Measurements from ENCODE around the gene ATP6V1C2.

ATP6V1C2 gene

DNA sequence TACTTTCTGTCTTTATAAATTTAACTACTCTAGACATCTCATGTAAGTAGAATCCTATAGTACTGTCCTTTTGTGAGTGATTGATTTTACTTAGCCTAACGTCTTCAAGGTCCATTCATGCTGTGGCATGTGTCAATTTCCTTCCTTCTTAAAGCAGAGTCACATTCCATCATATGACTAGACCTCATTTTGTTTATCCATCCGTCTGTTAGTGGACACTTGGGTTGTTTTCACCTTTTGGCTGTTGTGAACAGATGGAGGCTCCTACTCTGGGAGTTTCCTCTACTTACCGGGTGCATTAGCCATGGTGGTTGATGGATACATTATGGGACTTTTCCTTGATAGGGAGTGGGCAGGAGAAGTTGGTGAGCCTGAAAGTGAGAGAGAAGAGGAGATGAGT, 97.6 kb downstream of the ATP6V1C2 start:
- Histone ChIP-seq H3K9me3 (ENCODE audit: control insufficient read depth in 5 of 5, low read length in 5 of 5) (no peaks in the 10 kb centered on the region), H3K9ac (ENCODE audit: low read length in 5 of 5) (no peak overlapping the region), H3K27ac (ENCODE audit: low read depth, low read length) (no peak overlapping the region), H3K4me3 (ENCODE audit: low read depth in 1 of 5, low read length in 5 of 5) (no peak overlapping the region), H3K27me3 (ENCODE audit: control insufficient read depth in 5 of 5, insufficient read depth in 4 of 5, low read length in 5 of 5) (peaks cover 0 to 3% (median 0%) of the 10 kb centered on the region in 5 donors), H3K36me3 (ENCODE audit: control insufficient read depth in 5 of 5, insufficient read depth in 5 of 5, low read length in 5 of 5) (no peaks in the 10 kb centered on the region), H3K4me1 (ENCODE audit: control insufficient read depth in 5 of 5, insufficient read depth in 5 of 5, low read length in 5 of 5) (peaks cover 5 to 19% (median 14%) of the 10 kb centered on the region in 5 donors)

DNA sequence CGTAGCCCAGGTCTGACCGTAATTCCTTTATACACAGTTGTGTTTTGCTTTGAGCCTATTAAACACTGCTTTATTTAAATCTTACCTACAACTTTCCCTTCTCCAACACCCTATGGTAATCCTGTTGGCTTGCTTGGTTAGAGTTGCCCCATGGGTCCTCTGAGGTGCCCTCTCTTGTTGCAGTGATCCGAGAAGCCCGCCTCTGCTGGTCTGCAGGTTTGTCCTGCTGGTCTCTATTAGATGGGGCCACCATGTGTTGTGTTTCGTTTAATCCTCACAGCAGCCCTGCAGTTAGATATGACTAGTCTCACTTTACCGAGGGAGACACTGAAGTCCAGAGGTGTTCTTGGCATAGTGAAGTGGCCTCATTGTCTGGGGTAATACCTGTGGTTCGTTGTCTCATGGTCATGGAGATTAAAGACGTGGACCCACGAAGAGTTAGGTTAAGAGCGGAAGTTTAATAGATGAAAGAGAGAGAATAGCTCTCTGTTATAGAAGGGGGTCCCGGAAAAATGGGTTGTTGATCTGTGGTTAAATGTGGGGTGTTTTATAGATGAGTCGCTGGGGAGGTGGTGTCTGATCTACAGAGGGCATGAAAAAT, 98.4 kb downstream of the ATP6V1C2 start:
- Histone ChIP-seq H3K36me3 (ENCODE audit: control insufficient read depth in 5 of 5, insufficient read depth in 5 of 5, low read length in 5 of 5) (no peaks in the 10 kb centered on the region), H3K27me3 (ENCODE audit: control insufficient read depth in 5 of 5, insufficient read depth in 4 of 5, low read length in 5 of 5) (peaks cover 0 to 3% (median 0%) of the 10 kb centered on the region in 5 donors), H3K4me3 (ENCODE audit: low read depth in 1 of 5, low read length in 5 of 5) (no peak overlapping the region), H3K9me3 (ENCODE audit: control insufficient read depth in 5 of 5, low read length in 5 of 5) (no peaks in the 10 kb centered on the region), H3K9ac (ENCODE audit: low read length in 5 of 5) (no peak overlapping the region), H3K27ac (ENCODE audit: low read depth, low read length) (no peak overlapping the region), H3K4me1 (ENCODE audit: control insufficient read depth in 5 of 5, insufficient read depth in 5 of 5, low read length in 5 of 5) (peaks cover 0 to 11% (median 6%) of the 10 kb centered on the region in 5 donors)

- no peaks in the 10 kb centered on the region for H3K36me3 ChIP-seq (ENCODE audit: control insufficient read depth in 5 of 5, insufficient read depth in 5 of 5, low read length in 5 of 5)
- H3K4me3 ChIP-seq (ENCODE audit: low read depth in 1 of 5, low read length in 5 of 5), result no peak overlapping the region
- H3K27me3 ChIP-seq (ENCODE audit: control insufficient read depth in 5 of 5, insufficient read depth in 4 of 5, low read length in 5 of 5), result peaks cover 0 to 3% (median 0%) of the 10 kb centered on the region in 5 donors
- peaks cover 0 to 7% (median 0%) of the 10 kb centered on the region in 5 donors for H3K4me1 ChIP-seq (ENCODE audit: control insufficient read depth in 5 of 5, insufficient read depth in 5 of 5, low read length in 5 of 5)
- H3K9me3 ChIP-seq (ENCODE audit: control insufficient read depth in 5 of 5, low read length in 5 of 5), result peaks cover 0 to under 1% (median 0%) of the 10 kb centered on the region in 5 donors
- H3K9ac ChIP-seq (ENCODE audit: low read length in 5 of 5), result no peak overlapping the region
- no peak overlapping the region for H3K27ac ChIP-seq (ENCODE audit: low read depth, low read length)
These were observed 99.1 kb downstream of the ATP6V1C2 start for GRCh38 chr2:10820562-10820961.

GRCh38 chr2:10820978-10821695, 99.7 kb downstream of the ATP6V1C2 start:
- peaks cover 0 to 3% (median 0%) of the 10 kb centered on the region in 5 donors for H3K27me3 ChIP-seq (ENCODE audit: control insufficient read depth in 5 of 5, insufficient read depth in 4 of 5, low read length in 5 of 5)
- H3K4me1 ChIP-seq (ENCODE audit: control insufficient read depth in 5 of 5, insufficient read depth in 5 of 5, low read length in 5 of 5), result peaks cover 0 to 7% (median 0%) of the 10 kb centered on the region in 5 donors
- H3K27ac ChIP-seq (ENCODE audit: low read depth, low read length), result no peak overlapping the region
- no peak overlapping the region for H3K4me3 ChIP-seq (ENCODE audit: low read depth in 1 of 5, low read length in 5 of 5)
- no peak overlapping the region for H3K9ac ChIP-seq (ENCODE audit: low read length in 5 of 5)
- no peaks in the 10 kb centered on the region for H3K36me3 ChIP-seq (ENCODE audit: control insufficient read depth in 5 of 5, insufficient read depth in 5 of 5, low read length in 5 of 5)
- H3K9me3 ChIP-seq (ENCODE audit: control insufficient read depth in 5 of 5, low read length in 5 of 5), result peaks cover 0 to 3% (median 0%) of the 10 kb centered on the region in 5 donors

DNA sequence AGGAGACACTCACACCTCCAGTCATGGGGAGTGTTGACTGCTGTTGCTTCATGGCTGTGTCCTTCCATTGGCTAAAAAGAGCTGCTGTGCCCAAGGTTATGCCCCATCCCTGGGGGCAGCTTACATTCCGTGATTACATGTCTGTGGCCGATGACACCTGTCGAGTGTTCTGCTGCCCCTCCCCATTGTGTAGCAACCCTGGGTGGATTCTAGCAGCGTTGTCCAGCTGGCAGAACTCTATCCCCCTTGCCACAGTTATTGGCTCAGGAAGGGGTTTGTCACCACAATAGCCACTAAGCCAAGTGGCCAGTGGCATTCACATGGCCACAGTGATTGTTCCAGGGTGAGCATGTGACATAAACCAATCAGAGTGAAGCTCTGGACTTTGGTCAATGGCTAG, 102.8 kb downstream of the ATP6V1C2 start:
- Histone ChIP-seq H3K4me1 (ENCODE audit: control insufficient read depth in 5 of 5, insufficient read depth in 5 of 5, low read length in 5 of 5) (peaks cover 0 to 7% (median 0%) of the 10 kb centered on the region in 5 donors), H3K36me3 (ENCODE audit: control insufficient read depth in 5 of 5, insufficient read depth in 5 of 5, low read length in 5 of 5) (no peaks in the 10 kb centered on the region), H3K9me3 (ENCODE audit: control insufficient read depth in 5 of 5, low read length in 5 of 5) (peaks cover 0 to 3% (median 0%) of the 10 kb centered on the region in 5 donors), H3K9ac (ENCODE audit: low read length in 5 of 5) (no peak overlapping the region), H3K4me3 (ENCODE audit: low read depth in 1 of 5, low read length in 5 of 5) (no peak overlapping the region), H3K27me3 (ENCODE audit: control insufficient read depth in 5 of 5, insufficient read depth in 4 of 5, low read length in 5 of 5) (peaks cover 0 to 15% (median 6%) of the 10 kb centered on the region in 5 donors), H3K27ac (ENCODE audit: low read depth, low read length) (no peak overlapping the region)

DNA sequence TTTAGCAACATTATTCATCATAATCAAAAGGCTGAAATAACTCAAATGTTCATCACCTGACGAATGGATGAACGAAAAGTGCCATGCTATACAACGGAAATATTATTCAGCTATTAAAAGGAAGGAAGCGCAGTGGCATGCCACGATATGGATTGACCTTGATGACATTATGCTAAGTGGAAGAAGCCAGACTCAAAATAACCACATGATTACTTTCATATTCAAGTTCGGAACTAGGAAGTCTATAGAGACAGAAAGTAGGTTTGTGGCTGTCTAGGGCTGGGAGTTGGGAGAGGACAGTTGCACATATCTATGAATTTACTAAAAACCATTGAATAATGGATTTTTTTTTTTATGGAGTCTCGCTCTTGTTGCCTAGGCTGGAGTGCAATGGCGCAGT, 104.6 kb downstream of the ATP6V1C2 start:
- H3K4me3 ChIP-seq (ENCODE audit: low read depth in 1 of 5, low read length in 5 of 5), result no peak overlapping the region
- no peak overlapping the region for H3K9ac ChIP-seq (ENCODE audit: low read length in 5 of 5)
- peaks cover 5 to 27% (median 17%) of the 10 kb centered on the region in 5 donors for H3K27me3 ChIP-seq (ENCODE audit: control insufficient read depth in 5 of 5, insufficient read depth in 4 of 5, low read length in 5 of 5)
- H3K36me3 ChIP-seq (ENCODE audit: control insufficient read depth in 5 of 5, insufficient read depth in 5 of 5, low read length in 5 of 5), result no peaks in the 10 kb centered on the region
- no peak overlapping the region for H3K27ac ChIP-seq (ENCODE audit: low read depth, low read length)
- H3K4me1 ChIP-seq (ENCODE audit: control insufficient read depth in 5 of 5, insufficient read depth in 5 of 5, low read length in 5 of 5), result peaks cover 0 to 3% (median 0%) of the 10 kb centered on the region in 5 donors
- H3K9me3 ChIP-seq (ENCODE audit: control insufficient read depth in 5 of 5, low read length in 5 of 5), result peaks cover 0 to 3% (median 0%) of the 10 kb centered on the region in 5 donors

- Histone ChIP-seq H3K27me3 (ENCODE audit: control insufficient read depth in 5 of 5, insufficient read depth in 4 of 5, low read length in 5 of 5) (peaks cover 11 to 31% (median 23%) of the 10 kb centered on the region in 5 donors), H3K27ac (ENCODE audit: low read depth, low read length) (no peak overlapping the region), H3K9ac (ENCODE audit: low read length in 5 of 5) (no peak overlapping the region), H3K4me3 (ENCODE audit: low read depth in 1 of 5, low read length in 5 of 5) (no peak overlapping the region), H3K4me1 (ENCODE audit: control insufficient read depth in 5 of 5, insufficient read depth in 5 of 5, low read length in 5 of 5) (no peaks in the 10 kb centered on the region), H3K36me3 (ENCODE audit: control insufficient read depth in 5 of 5, insufficient read depth in 5 of 5, low read length in 5 of 5) (no peaks in the 10 kb centered on the region), H3K9me3 (ENCODE audit: control insufficient read depth in 5 of 5, low read length in 5 of 5) (peaks cover 0 to 3% (median 0%) of the 10 kb centered on the region in 5 donors)
These were observed 105.2 kb downstream of the ATP6V1C2 start for GRCh38 chr2:10826625-10827024.

DNA sequence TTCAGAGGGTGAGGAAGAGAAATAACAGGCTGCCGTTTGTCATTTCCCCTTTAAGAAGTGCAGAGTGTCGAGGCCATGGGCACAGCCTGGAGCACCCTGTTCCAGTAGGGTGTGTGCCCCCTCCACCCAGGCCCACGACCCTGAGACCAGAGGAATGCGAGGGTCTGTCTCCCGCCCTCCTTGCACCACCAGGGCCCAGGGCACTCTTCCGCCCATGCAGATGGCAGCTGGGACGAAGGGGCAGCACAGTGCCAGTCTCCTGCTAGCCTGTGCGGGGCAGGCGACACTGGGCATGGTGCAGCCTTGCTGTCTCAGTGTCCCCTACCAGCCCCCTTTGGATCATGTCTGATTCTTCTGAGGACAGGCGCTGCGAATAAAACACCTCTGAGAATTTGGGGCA, 106.9 kb downstream of the ATP6V1C2 start:
- Histone ChIP-seq H3K9ac (ENCODE audit: low read length in 5 of 5) (no peak overlapping the region), H3K9me3 (ENCODE audit: control insufficient read depth in 5 of 5, low read length in 5 of 5) (peaks cover 0 to 3% (median 0%) of the 10 kb centered on the region in 5 donors), H3K4me1 (ENCODE audit: control insufficient read depth in 5 of 5, insufficient read depth in 5 of 5, low read length in 5 of 5) (peaks cover 0 to 7% (median 6%) of the 10 kb centered on the region in 5 donors), H3K27ac (ENCODE audit: low read depth, low read length) (no peak overlapping the region), H3K36me3 (ENCODE audit: control insufficient read depth in 5 of 5, insufficient read depth in 5 of 5, low read length in 5 of 5) (no peaks in the 10 kb centered on the region), H3K4me3 (ENCODE audit: low read depth in 1 of 5, low read length in 5 of 5) (no peak overlapping the region), H3K27me3 (ENCODE audit: control insufficient read depth in 5 of 5, insufficient read depth in 4 of 5, low read length in 5 of 5) (peaks cover 16 to 41% (median 35%) of the 10 kb centered on the region in 5 donors)

GRCh38 chr2:10829299-10829698, 107.9 kb downstream of the ATP6V1C2 start:
- Histone ChIP-seq H3K9me3 (ENCODE audit: control insufficient read depth in 5 of 5, low read length in 5 of 5) (peaks cover 0 to 3% (median 0%) of the 10 kb centered on the region in 5 donors), H3K27ac (ENCODE audit: low read depth, low read length) (no peak overlapping the region), H3K4me1 (ENCODE audit: control insufficient read depth in 5 of 5, insufficient read depth in 5 of 5, low read length in 5 of 5) (peaks cover 0 to 7% (median 6%) of the 10 kb centered on the region in 5 donors), H3K36me3 (ENCODE audit: control insufficient read depth in 5 of 5, insufficient read depth in 5 of 5, low read length in 5 of 5) (no peaks in the 10 kb centered on the region), H3K4me3 (ENCODE audit: low read depth in 1 of 5, low read length in 5 of 5) (no peak overlapping the region), H3K9ac (ENCODE audit: low read length in 5 of 5) (no peak overlapping the region), H3K27me3 (ENCODE audit: control insufficient read depth in 5 of 5, insufficient read depth in 4 of 5, low read length in 5 of 5) (peaks cover 16 to 41% (median 35%) of the 10 kb centered on the region in 5 donors)

GRCh38 chr2:10830203-10830602, 108.8 kb downstream of the ATP6V1C2 start:
- Histone ChIP-seq H3K36me3 (ENCODE audit: control insufficient read depth in 5 of 5, insufficient read depth in 5 of 5, low read length in 5 of 5) (no peaks in the 10 kb centered on the region), H3K27ac (ENCODE audit: low read depth, low read length) (no peak overlapping the region), H3K4me1 (ENCODE audit: control insufficient read depth in 5 of 5, insufficient read depth in 5 of 5, low read length in 5 of 5) (peaks cover 0 to 7% (median 6%) of the 10 kb centered on the region in 5 donors), H3K4me3 (ENCODE audit: low read depth in 1 of 5, low read length in 5 of 5) (no peak overlapping the region), H3K9me3 (ENCODE audit: control insufficient read depth in 5 of 5, low read length in 5 of 5) (peaks cover 0 to 3% (median 0%) of the 10 kb centered on the region in 5 donors), H3K27me3 (ENCODE audit: control insufficient read depth in 5 of 5, insufficient read depth in 4 of 5, low read length in 5 of 5) (peaks cover 16 to 41% (median 35%) of the 10 kb centered on the region in 5 donors), H3K9ac (ENCODE audit: low read length in 5 of 5) (no peak overlapping the region)
